ENCODE measurements around the gene TMED5. TPM values are rescaled to one million over a fixed set of nuclear protein-coding genes. Genes with fewer than 3 reads are reported as not detected.

TMED5 gene
- total RNA-seq, 1 donor from 2014 or later: 34.3 TPM

DNA sequence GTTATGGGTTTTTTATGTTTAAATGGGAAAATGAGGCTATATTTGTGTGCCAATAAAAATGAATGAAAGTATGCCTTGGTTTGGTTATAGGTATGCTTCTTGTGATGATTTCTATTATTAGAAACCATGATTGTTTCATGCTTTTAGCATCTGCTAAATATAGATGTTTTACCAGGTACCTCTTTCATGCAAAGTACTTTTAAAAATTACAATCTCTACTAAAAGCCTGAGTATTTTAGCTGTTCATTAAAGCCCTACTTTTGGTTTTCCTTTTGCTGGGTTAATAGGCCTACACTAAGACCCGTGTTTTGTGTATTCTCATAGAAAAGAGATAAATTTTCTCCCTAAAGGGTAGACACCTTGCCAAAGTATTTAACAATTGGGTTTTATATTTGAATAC lies 69.1 kb downstream of the TMED5 start:
- Mint-ChIP-seq H3K36me3 (peaks cover 39% of the 10 kb centered on the region), H3K27ac (no peak overlapping the region)

GRCh38 chr1:93109578-93109977 lies 70.6 kb downstream of the TMED5 start:
- no peak overlapping the region for H3K9ac ChIP-seq
- H3K27me3 ChIP-seq: no peaks in the 10 kb centered on the region
- H3K9me3 Mint-ChIP-seq: peaks cover 38% of the 10 kb centered on the region
- no peak for DNase-seq (ENCODE audit: low spot score)
- H3K4me2 ChIP-seq: no peak overlapping the region
- H3K36me3 ChIP-seq: peaks cover 12% of the 10 kb centered on the region
- H3K4me3 Mint-ChIP-seq: no peak overlapping the region
- H3K36me3 Mint-ChIP-seq: peaks cover 47% of the 10 kb centered on the region
- no peak overlapping the region for H3K27ac ChIP-seq
- peaks cover 86% of the 10 kb centered on the region for H4K20me1 ChIP-seq (ENCODE audit: low read depth)
- H3K79me2 ChIP-seq (ENCODE audit: low read depth): peaks cover 100% of the 10 kb centered on the region
- no peaks in the 10 kb centered on the region for H3K9me3 ChIP-seq (ENCODE audit: low read depth)
- no peak overlapping the region for H2AFZ ChIP-seq (replicated peaks)
- TF ChIP-seq, protein P1, sequence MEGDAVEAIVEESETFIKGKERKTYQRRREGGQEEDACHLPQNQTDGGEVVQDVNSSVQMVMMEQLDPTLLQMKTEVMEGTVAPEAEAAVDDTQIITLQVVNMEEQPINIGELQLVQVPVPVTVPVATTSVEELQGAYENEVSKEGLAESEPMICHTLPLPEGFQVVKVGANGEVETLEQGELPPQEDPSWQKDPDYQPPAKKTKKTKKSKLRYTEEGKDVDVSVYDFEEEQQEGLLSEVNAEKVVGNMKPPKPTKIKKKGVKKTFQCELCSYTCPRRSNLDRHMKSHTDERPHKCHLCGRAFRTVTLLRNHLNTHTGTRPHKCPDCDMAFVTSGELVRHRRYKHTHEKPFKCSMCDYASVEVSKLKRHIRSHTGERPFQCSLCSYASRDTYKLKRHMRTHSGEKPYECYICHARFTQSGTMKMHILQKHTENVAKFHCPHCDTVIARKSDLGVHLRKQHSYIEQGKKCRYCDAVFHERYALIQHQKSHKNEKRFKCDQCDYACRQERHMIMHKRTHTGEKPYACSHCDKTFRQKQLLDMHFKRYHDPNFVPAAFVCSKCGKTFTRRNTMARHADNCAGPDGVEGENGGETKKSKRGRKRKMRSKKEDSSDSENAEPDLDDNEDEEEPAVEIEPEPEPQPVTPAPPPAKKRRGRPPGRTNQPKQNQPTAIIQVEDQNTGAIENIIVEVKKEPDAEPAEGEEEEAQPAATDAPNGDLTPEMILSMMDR (IDR thresholded peaks at IDR 0.05): no peak
- no peak for TF ChIP-seq EZH2 (IDR thresholded peaks at IDR 0.05)
- no peak for TF ChIP-seq EZH2phosphoT487 (IDR thresholded peaks at IDR 0.05)
- no peak overlapping the region for H3K27ac Mint-ChIP-seq
- H3K4me3 ChIP-seq: no peak overlapping the region
- H3F3A ChIP-seq (ENCODE audit: low read depth): no peaks in the 10 kb centered on the region
- no peaks in the 10 kb centered on the region for H3K27me3 Mint-ChIP-seq (ENCODE audit: insufficient read depth, low read depth)
- no peaks in the 10 kb centered on the region for H3K4me1 Mint-ChIP-seq
- no peaks in the 10 kb centered on the region for H3K4me1 ChIP-seq

More for the DNA sequence above, 69.1 kb downstream of the TMED5 start:
- Mint-ChIP-seq H3K4me3 (no peak overlapping the region), H3K9me3 (peaks cover 31% of the 10 kb centered on the region), H3K4me1 (no peaks in the 10 kb centered on the region), H3K27me3 (ENCODE audit: insufficient read depth, low read depth) (no peaks in the 10 kb centered on the region)
- H3F3A ChIP-seq (ENCODE audit: low read depth): no peaks in the 10 kb centered on the region
- peaks cover 21% of the 10 kb centered on the region for H3K36me3 ChIP-seq
- TF ChIP-seq EZH2phosphoT487 (IDR thresholded peaks at IDR 0.05): no peak
- TF ChIP-seq, protein P1 (IDR thresholded peaks at IDR 0.05): no peak
- no peak for TF ChIP-seq EZH2 (IDR thresholded peaks at IDR 0.05)
- peaks cover 90% of the 10 kb centered on the region for H3K79me2 ChIP-seq (ENCODE audit: low read depth)
- no peak overlapping the region for H3K4me3 ChIP-seq
- peaks cover 79% of the 10 kb centered on the region for H4K20me1 ChIP-seq (ENCODE audit: low read depth)
- no peaks in the 10 kb centered on the region for H3K4me1 ChIP-seq
- H3K9me3 ChIP-seq (ENCODE audit: low read depth): no peaks in the 10 kb centered on the region
- no peaks in the 10 kb centered on the region for H3K27me3 ChIP-seq
- DNase-seq (ENCODE audit: low spot score): no peak
- H3K9ac ChIP-seq: no peak overlapping the region
- no peak overlapping the region for H2AFZ ChIP-seq (replicated peaks)
- no peak overlapping the region for H3K27ac ChIP-seq
- H3K4me2 ChIP-seq: no peak overlapping the region

DNA sequence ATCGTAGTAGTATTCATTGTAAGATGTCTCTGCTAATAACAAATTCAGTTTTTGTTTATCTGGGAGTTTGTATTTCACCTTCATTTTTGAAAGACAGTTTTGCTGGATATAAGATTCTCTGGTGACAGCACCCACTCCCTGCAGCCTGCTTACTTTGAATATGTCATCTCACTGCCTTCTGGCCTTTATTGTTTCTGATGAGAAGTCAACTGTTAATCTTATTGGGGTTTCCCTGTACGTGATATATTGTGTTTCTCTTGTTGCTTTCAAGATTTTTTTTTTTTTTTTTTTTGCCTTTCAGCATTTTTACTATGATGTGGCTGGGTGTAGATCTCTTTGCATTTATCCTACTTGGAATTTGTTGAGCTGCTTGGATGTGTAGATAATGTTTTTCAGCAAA lies 71.9 kb downstream of the TMED5 start:
- Mint-ChIP-seq H3K27me3 (ENCODE audit: insufficient read depth, low read depth) (no peaks in the 10 kb centered on the region), H3K36me3 (peaks cover 54% of the 10 kb centered on the region), H3K9me3 (peaks cover 43% of the 10 kb centered on the region), H3K4me3 (no peak overlapping the region), H3K27ac (no peak overlapping the region), H3K4me1 (no peaks in the 10 kb centered on the region)
- no peak for DNase-seq (ENCODE audit: low spot score)
- Histone ChIP-seq H3K27ac (no peak overlapping the region), H3K4me1 (no peaks in the 10 kb centered on the region), H3K36me3 (peaks cover 12% of the 10 kb centered on the region), H3K27me3 (no peaks in the 10 kb centered on the region), H3F3A (ENCODE audit: low read depth) (peaks cover 2% of the 10 kb centered on the region), H3K9me3 (ENCODE audit: low read depth) (no peaks in the 10 kb centered on the region), H2AFZ (replicated peaks) (no peak overlapping the region), H3K79me2 (ENCODE audit: low read depth) (peaks cover 100% of the 10 kb centered on the region), H3K9ac (no peak overlapping the region), H3K4me2 (no peak overlapping the region), H3K4me3 (no peak overlapping the region), H4K20me1 (ENCODE audit: low read depth) (peaks cover 89% of the 10 kb centered on the region)
- TF ChIP-seq EZH2 (IDR thresholded peaks at IDR 0.05): no peak
- TF ChIP-seq, protein P1 (IDR thresholded peaks at IDR 0.05): no peak
- TF ChIP-seq EZH2phosphoT487 (IDR thresholded peaks at IDR 0.05): no peak

Measured in neural progenitor cell (in vitro differentiated cells).